NCI-H345 treated with DMSO at 0.1 percent for 48 hours (cell line): Measurements from ENCODE around the gene BPIFB1.

Experiments used
- DNase-seq: peaks from one replicate; lab custom pipeline; 2025; ENCODE audit not compliant: unreplicated experiment; lab: John Stamatoyannopoulos, UW

The BPIFB1 gene

GRCh38 chr20:33320006-33320405 lies 37.0 kb downstream of the BPIFB1 start:
- DNase-seq = no peak

DNA sequence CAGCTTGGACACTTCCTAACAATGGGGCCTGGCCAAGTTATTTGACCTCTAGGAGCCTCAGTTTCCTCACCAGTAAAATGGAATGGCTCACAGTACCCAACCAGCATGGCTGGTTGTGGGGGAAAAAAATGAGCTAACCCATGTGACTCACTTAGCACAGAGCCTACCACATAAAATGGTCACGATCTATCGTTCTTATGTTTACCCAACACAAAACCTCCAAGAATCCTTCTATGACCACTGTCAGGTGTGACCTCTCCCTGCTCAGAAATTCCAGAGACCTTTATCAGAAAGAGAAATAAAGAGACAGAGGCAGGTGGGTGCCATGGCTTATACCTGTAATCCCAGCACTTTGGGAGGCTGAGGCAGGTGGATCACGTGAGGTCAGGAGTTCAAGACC lies 39.4 kb downstream of the BPIFB1 start:
- no peak for DNase-seq

GRCh38 chr20:33323236-33323635 lies 40.2 kb downstream of the BPIFB1 start:
- no peak for DNase-seq

- DNase-seq = no peak
Observed at GRCh38 chr20:33325350-33325749, 42.3 kb downstream of the BPIFB1 start.

DNA sequence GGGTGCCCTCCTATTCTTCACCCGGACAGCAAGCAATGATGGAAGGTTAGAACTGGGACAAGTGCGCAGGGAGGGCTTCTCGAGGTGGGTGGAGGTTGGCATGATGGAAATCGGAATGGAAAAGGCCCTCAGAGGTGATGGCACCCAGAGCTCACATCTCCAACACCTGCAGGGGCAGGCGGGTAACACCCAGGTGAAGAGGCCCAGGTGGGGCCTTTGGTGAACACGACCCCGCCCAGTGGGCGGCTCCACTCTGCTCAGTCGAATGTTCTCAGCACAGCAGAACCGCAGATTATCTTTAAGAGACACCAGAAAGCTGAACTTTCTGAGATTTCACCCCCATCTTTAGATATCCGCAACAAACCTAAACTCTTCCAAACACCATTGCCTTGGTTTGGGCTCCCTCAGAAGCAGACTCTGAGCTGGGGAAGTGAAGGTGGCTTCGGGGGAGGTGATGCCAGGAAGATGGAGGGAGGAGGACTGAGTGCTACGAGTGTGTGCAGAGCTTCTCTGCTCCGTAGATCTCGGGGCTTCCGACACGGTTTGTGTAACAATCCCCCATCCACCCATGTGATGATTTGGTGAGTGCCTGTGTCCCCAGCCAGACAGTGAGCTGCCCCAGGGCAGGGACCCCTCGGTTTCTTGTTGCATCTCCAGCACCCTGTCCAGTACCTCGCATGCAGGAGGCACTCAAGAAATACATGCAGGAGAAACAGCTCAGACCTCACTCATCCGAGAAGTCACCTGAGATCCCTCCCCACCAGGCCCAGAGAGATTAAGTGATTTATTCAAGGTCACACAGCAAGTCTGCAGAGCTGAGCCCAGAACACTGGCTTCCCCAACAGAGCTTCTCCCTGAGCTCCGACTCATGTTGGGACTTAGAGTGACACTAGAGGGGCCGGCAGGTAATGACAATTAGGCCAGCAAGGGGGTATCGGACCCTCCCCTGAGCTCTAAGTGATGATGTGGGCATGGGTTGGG lies 45.4 kb downstream of the BPIFB1 start:
- no peak for DNase-seq

DNA sequence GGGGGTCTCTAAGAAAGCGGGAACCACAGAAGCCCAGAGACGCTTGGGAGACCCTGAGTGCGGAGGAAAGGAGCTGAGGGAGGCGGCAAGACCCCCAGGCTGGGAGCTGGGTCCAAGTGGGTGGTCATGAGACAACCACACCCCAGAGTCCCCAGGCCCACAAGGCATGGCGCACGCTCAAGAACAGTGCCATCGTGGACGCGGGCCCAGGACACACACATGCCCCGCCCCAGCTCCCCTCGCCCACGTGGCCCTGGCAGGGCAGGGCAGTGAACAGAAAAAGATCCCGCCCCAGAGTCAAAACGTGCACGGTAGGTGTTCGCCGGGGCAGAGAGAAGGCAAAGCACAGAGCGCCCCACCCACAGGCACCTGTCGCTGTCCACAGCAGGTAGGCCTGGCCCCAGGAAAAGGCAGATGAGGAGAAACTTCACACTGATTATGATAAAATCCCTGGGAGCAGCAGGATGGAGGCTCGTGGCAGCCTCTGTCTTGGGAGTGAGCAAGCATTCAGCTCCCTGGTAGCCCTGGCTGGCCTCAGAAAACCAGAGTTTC lies 50.0 kb downstream of the BPIFB1 start:
- no peak for DNase-seq

- no peak for DNase-seq
Observed at GRCh38 chr20:33333616-33334015, 50.6 kb downstream of the BPIFB1 start.

GRCh38 chr20:33334111-33334510 lies 51.1 kb downstream of the BPIFB1 start:
- DNase-seq = no peak

GRCh38 chr20:33336375-33336774 lies 53.4 kb downstream of the BPIFB1 start:
- no peak for DNase-seq

DNA sequence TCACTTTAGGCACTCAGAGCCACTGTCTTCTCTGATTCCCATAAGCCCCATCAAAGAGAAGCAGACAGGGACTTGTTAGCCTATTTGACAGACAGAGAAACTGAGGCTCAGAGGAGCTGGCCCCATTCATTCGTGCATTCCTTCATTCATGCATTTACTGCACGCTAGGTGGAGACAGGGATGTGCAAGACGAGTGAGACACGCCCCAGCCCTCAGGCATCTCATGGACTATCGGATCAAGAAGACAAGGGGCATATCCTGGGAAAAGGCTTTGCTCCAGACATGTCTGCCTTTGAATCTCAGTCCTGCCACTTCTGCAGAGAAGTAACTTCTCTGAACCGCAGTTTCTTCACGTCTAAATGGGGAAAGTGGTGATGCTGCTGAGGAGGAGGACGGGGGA lies 54.1 kb downstream of the BPIFB1 start:
- DNase-seq = no peak

DNA sequence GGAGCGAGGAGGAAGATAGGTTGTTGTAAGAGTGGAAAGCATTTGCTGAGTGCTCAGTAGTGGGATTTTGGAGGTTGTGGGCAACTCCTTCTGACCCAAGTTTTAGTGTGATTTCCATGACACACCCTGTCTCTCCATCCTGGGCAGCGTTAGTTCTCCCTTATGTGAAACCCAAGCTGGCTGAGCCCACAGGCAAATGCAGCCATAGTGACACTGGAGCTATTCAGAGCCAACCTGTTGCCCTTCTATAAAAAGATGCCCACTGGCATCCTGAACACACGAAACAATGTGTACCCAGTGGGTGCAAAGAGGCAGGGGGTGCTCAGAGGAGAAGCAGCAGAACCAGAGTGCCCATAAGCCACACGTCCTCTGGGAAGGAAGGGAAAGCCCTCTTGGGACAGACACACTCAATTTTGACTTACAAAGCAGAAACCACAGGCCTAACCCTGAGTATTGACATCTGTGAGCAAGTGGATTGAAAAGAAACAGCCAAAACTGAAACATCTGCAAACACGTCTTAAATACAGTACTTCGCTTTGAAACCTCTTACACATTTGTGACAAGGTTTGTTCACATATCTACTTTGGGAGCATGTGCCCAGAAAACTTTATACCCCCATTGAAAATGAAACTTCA lies 54.6 kb downstream of the BPIFB1 start:
- DNase-seq = no peak

GRCh38 chr20:33338467-33339258 lies 55.6 kb downstream of the BPIFB1 start:
- no peak for DNase-seq

DNA sequence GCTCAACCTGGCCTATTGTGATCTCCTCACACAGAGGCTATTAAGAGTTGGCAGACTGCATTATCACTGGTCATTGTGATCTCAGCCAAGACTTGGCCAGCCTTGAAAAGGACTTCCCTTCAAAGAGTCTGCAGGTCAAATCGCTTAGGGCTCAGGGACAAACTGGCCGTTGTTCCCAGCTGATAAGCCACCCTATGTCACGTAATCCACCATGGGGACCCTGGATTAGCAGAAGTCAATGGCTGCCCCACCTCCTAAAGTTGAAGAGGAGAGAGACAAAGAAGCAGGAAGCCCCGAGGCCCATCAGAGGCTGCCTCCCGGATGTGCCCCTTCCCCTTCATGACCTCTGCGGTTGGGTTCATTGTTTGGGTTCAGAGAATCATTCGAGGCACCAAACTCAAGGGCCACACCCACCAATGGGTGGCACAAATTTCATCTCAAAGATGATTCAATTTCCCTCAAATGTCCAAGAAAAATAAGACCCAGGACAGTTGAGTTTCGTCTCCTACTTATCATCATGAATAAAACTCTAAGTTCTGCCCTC lies 56.6 kb downstream of the BPIFB1 start:
- DNase-seq = no peak

DNA sequence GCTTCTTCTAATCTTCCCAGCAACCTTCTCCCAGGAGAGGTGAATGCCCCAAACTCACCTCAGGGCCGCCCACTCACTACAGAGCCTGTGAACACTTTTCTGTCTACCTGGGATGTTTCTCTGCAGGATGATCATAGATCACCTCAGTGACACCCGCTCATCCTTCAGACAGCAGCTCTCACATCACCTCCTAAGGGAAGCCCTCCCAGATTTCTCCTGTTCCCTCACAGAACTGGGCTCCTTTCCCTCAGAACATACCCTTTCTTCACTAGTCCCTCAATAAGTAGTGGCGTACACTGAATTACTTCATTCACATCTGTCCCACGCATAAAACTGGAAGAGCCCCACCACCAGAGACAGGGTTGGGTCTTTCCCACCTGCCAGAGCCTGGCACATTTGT lies 60.5 kb downstream of the BPIFB1 start:
- no peak for DNase-seq

DNA sequence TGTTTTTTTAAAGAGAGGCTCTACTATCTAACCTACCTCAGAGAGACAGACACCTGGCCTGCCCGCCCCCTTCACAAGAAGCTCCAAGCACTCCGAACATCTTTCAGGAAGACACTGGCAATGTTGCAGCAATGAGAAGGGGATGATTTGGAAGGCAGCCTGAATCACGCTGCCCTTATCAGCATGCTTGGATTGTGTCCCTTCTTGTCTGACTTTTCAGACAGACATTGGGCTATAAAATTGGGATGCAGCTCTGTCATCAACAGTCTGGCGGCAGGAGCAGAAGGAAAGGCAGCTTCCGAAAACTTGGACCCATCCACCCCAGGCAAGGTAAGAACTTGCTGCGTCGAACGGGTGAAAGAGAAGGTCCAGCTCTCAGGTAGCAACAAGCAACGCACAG lies 62.3 kb downstream of the BPIFB1 start:
- DNase-seq = no peak

DNA sequence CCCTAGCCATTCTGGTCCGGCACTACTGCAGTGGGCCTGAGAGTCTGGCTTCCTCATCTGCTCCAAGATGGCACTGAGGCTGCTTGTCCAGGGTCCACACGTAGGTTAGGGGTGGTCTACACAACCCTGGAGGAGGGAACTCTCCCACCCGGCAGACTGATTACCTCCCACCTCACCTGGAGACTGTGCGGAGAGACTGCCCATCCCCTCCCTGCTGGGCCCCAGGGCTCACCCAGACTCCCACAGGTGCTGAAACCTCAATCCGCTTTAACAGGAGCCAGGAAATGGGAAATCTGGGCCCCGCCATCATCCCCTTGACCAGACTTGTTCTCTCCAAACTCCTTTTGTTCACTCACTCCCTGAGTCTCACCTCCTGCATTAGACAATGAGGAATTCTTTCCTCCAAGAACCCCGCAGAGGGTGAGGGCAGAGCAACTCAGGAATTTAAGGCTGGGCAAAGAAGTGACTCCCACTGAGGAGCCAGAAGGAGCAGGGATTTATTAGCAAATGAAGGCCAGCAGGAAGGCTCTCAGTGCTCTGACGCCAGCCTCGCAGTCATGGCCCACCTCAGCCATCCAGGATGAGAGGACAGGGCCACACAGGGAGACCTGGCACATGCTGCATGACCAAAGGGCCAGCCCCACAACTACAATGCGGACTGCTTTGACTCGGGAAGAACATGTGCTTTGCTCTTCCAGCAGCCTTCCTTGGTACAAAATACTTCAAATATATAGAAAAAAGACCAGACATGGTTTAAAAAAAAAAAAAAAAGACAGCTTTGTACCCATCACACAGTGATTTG lies 65.3 kb downstream of the BPIFB1 start:
- DNase-seq = no peak

DNA sequence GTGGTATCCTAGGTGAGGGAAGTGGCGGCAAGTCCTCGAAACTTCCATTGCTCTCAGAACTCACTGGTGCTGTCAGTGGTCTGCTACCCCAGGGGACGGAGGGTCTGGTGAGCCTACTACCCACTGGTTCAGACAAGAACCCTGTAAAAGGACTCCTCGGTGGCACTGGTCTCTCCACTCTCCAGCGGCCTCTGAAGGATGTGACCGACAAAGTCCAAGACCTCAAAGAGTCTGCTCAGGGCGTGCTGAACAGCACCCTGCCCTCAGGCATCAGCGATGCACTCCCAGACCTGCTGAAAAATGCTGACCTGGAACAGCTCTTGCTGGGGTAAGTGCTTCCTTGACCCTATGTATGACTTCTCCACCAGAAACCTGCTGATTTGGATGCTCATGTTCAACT lies 66.5 kb downstream of the BPIFB1 start:
- no peak for DNase-seq

GRCh38 chr20:33351696-33352095 lies 68.7 kb downstream of the BPIFB1 start:
- no peak for DNase-seq

DNA sequence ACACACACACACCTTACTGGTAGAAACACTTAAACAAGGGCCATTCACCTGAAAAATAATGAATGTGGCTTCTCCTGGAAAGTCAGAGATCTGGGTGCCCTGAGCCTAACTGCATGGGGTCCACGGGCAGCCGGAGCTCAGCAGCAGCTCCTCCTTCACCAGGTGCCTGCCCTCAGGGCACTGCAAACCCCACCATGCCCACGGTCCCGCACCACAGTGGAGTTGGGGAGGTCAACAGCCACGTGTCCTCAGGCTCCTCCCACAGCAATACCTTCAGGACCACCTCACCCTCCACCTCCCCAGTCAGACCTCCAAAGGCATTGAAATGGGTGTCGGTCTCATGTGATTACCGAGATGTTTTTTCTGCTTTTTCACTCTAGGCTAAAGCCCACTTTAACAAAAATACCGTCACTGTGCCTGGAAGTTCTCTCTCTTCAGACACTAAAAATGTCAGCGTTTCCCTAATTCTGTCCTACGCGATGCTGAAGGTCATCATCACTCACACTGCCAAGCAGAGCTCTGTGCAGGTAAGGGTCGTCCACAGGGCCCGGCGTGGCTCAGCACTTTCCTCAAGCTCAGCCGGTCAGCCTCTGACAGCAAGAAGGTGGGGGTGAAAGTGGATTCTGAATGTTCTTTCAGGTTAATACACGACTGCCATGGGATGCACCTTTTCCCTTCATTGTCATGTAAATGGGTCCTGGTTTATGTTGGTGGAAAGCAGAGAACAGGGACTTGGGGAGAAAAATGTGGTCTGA lies 69.4 kb downstream of the BPIFB1 start:
- no peak for DNase-seq

- no peak for DNase-seq
Observed at GRCh38 chr20:33353013-33353402, 70.0 kb downstream of the BPIFB1 start.
